Prostate gland (tissue), 2 donors: ENCODE measurements around the gene CNPPD1.

ENCODE experiments used
- POLR2A ChIP-seq: fragments of 450-650 bp; IDR thresholded peaks from one replicate; pipeline ENCODE4 v1.6.1; 2016; ENCODE audit warnings: antibody characterized with exemption, mild to moderate bottlenecking
- POLR2AphosphoS5 ChIP-seq: sonication (generic); formaldehyde crosslinking; IDR thresholded peaks from one replicate; pipeline ENCODE4 v1.6.1; 2017; ENCODE audit warnings: antibody characterized with exemption
- TF ChIP-seq, protein P1 (sequence below), 4 experiments: fragments of 200-600 bp in 2 of 4; fragments of 450-650 bp in 2 of 4; sonication (generic) in 2 of 4; IDR thresholded peaks; 1 replicate in 3 of 4; 2 replicates in 1 of 4; pipeline ENCODE4 v1.5.1; 2016 to 2019; ENCODE audit warnings: antibody characterized with exemption in 4 of 4, mild to moderate bottlenecking in 2 of 4, moderate library complexity in 2 of 4

- TF ChIP-seq POLR2A: no peak
- TF ChIP-seq, protein P1, sequence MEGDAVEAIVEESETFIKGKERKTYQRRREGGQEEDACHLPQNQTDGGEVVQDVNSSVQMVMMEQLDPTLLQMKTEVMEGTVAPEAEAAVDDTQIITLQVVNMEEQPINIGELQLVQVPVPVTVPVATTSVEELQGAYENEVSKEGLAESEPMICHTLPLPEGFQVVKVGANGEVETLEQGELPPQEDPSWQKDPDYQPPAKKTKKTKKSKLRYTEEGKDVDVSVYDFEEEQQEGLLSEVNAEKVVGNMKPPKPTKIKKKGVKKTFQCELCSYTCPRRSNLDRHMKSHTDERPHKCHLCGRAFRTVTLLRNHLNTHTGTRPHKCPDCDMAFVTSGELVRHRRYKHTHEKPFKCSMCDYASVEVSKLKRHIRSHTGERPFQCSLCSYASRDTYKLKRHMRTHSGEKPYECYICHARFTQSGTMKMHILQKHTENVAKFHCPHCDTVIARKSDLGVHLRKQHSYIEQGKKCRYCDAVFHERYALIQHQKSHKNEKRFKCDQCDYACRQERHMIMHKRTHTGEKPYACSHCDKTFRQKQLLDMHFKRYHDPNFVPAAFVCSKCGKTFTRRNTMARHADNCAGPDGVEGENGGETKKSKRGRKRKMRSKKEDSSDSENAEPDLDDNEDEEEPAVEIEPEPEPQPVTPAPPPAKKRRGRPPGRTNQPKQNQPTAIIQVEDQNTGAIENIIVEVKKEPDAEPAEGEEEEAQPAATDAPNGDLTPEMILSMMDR (IDR thresholded peaks at IDR 0.05): no peak
- TF ChIP-seq POLR2AphosphoS5: no peak
Observed at GRCh38 chr2:219183151-219183772, 6.5 kb upstream of the CNPPD1 start.
